IMR-90 (cell line): ENCODE measurements around the gene FGD3.

Source experiments
- BHLHE40 ChIP-seq: fragments of 150-350 bp; IDR thresholded peaks from 2 replicates; pipeline ENCODE4 v1.6.1; 2016; ENCODE audit warnings: mild to moderate bottlenecking, low read depth, low read length
- CEBPB ChIP-seq: IDR thresholded peaks from 2 replicates; pipeline ENCODE4 v1.6.1; 2012; ENCODE audit warnings: low read depth, low read length, improper control_type of control experiment
- CHD1 ChIP-seq: IDR thresholded peaks from 2 replicates; pipeline ENCODE4 v1.6.1; 2012; ENCODE audit warnings: low read depth, low read length, improper control_type of control experiment
- FOS ChIP-seq: fragments of 150-350 bp; IDR thresholded peaks from 2 replicates; pipeline ENCODE4 v1.6.1; 2016; ENCODE audit warnings: low read depth, low read length
- MAFK ChIP-seq: IDR thresholded peaks from 2 replicates; pipeline ENCODE4 v1.6.1; 2012; ENCODE audit warnings: low read depth, low read length, improper control_type of control experiment
- MXI1 ChIP-seq: IDR thresholded peaks from 2 replicates; pipeline ENCODE4 v1.6.1; 2012; ENCODE audit warnings: low read depth, mild to moderate bottlenecking, low read length, moderate library complexity, borderline replicate concordance
- NFE2L2 ChIP-seq: fragments of 150-350 bp; IDR thresholded peaks from 2 replicates; pipeline ENCODE4 v1.6.1; 2016; ENCODE audit warnings: low read depth, mild to moderate bottlenecking, low read length
- POLR2A ChIP-seq: IDR thresholded peaks from 2 replicates; pipeline ENCODE4 v1.6.1; 2012; ENCODE audit warnings: mild to moderate bottlenecking, low read depth, low read length
- RAD21 ChIP-seq: IDR thresholded peaks from 2 replicates; pipeline ENCODE4 v1.6.1; 2012; ENCODE audit warnings: low read length, improper control_type of control experiment
- RCOR1 ChIP-seq: IDR thresholded peaks from 2 replicates; pipeline ENCODE4 v1.6.1; 2012; ENCODE audit warnings: mild to moderate bottlenecking, low read length, improper control_type of control experiment; ENCODE audit not compliant: insufficient replicate concordance
- TF ChIP-seq, protein P1 (sequence below): conservative IDR thresholded peaks from 2 replicates; pipeline ENCODE4 v1.5.1; 2012; ENCODE audit warnings: mild to moderate bottlenecking, low read depth, low read length, improper control_type of control experiment
- TF ChIP-seq, protein P2 (sequence below): fragments of 150-350 bp; IDR thresholded peaks from 2 replicates; pipeline ENCODE4 v1.6.1; 2016; ENCODE audit warnings: low read depth, mild to moderate bottlenecking, low read length, moderate library complexity, borderline replicate concordance

DNA sequence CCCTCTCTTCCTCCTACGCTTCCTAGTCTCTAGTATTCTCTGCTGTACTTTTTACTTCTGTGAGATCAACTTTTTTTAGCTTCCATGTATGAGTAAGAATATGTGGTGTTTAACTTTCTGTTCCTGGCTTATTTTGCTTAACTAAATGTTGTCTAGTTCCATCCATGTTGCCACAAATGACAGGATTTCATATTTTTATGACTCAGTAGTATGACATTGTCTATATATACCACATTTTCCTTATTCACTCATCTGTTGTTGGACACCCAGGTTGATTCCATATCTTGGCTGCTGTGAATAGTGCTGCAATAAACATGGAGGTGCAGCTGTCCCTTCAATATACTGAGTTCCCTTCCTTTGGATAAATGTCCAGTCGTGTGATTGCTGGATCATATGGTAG, 34.8 kb downstream of the FGD3 start:
- TF ChIP-seq CHD1 (no peak), POLR2A (no peak), NFE2L2 (no peak), MAFK (no peak), RCOR1 (no peak), FOS (no peak), CEBPB (no peak), BHLHE40 (no peak), RAD21 (no peak), MXI1 (no peak)
- TF ChIP-seq, protein P1, sequence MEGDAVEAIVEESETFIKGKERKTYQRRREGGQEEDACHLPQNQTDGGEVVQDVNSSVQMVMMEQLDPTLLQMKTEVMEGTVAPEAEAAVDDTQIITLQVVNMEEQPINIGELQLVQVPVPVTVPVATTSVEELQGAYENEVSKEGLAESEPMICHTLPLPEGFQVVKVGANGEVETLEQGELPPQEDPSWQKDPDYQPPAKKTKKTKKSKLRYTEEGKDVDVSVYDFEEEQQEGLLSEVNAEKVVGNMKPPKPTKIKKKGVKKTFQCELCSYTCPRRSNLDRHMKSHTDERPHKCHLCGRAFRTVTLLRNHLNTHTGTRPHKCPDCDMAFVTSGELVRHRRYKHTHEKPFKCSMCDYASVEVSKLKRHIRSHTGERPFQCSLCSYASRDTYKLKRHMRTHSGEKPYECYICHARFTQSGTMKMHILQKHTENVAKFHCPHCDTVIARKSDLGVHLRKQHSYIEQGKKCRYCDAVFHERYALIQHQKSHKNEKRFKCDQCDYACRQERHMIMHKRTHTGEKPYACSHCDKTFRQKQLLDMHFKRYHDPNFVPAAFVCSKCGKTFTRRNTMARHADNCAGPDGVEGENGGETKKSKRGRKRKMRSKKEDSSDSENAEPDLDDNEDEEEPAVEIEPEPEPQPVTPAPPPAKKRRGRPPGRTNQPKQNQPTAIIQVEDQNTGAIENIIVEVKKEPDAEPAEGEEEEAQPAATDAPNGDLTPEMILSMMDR, result no peak
- TF ChIP-seq, protein P2, sequence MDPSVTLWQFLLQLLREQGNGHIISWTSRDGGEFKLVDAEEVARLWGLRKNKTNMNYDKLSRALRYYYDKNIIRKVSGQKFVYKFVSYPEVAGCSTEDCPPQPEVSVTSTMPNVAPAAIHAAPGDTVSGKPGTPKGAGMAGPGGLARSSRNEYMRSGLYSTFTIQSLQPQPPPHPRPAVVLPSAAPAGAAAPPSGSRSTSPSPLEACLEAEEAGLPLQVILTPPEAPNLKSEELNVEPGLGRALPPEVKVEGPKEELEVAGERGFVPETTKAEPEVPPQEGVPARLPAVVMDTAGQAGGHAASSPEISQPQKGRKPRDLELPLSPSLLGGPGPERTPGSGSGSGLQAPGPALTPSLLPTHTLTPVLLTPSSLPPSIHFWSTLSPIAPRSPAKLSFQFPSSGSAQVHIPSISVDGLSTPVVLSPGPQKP, result no peak
